HepG2 (cell line): ENCODE results near the gene ABTB2. TPM values are rescaled to one million over a fixed set of nuclear protein-coding genes. Genes with fewer than 3 reads are reported as not detected.

Experiments
- ATAC-seq: fragments of 200-7000 bp; cut with Tn5 transposase; 3 replicates; pipeline ENCODE4 v1.9.1; 2020; ENCODE audit warnings: mild to moderate bottlenecking, moderate library complexity
- BruUV-seq: library from RNA; stranded (reverse); fragments of 400-500 nt; replicated peaks from 2 replicates; lab custom pipeline; 2021; lab: Mats Ljungman, UMichigan
- CTCF ChIA-PET: fragments of 300-600 bp; formaldehyde crosslinking; extraction: SDS; loops from one replicate; lab custom pipeline; 2021; ENCODE audit warnings: low total read pairs, inconsistent platforms, low intra/inter-chr PET ratio; lab: Yijun Ruan, JAX
- POLR2A ChIA-PET: fragments of 350-600 bp; sonication (Branson Sonifier 250); formaldehyde crosslinking; loops from one replicate; lab custom pipeline; 2020; ENCODE audit warnings: antibody characterized with exemption, inconsistent platforms; lab: Yijun Ruan, JAX
- DNase-seq: peaks from one replicate; pipeline ENCODE4 v3.0.0-alpha.2; 2015; ENCODE audit warnings: low spot score
- FAIRE-seq: peaks from 3 replicates; lab custom pipeline; 2011; peaks lifted over from hg19 to GRCh38; lab: Jason Lieb, UNC
- H2AFZ ChIP-seq: one replicate; pipeline ENCODE4 v1.6.1; 2011; ENCODE audit warnings: low read length, inconsistent platforms
- H3K27ac ChIP-seq: fragments of 300-600 bp; 3 replicates; pipeline ENCODE4 v1.8.0; 2011; ENCODE audit warnings: mixed run types, mild to moderate bottlenecking, mixed read lengths, low read length, inconsistent platforms; ENCODE audit not compliant: insufficient read depth; ENCODE audit errors: extremely low read length
- H3K27me3 ChIP-seq, 2 experiments: fragments of 200-600 bp in 1 of 2; 2 replicates in 1 of 2; 3 replicates in 1 of 2; pipeline versions ENCODE4 v1.6.0 to v1.8.0; 2011; ENCODE audit warnings: low read length in 2 of 2, mild to moderate bottlenecking in 2 of 2, moderate library complexity in 2 of 2, inconsistent platforms in 1 of 2; ENCODE audit not compliant: insufficient read depth in 2 of 2, control insufficient read depth in 1 of 2
- H3K36me3 ChIP-seq, 2 experiments: fragments of 200-600 bp in 1 of 2; replicated peaks in 1 of 2; 2 replicates in 1 of 2; 3 replicates in 1 of 2; pipeline versions ENCODE4 v1.5.1 to v1.8.0; 2011; ENCODE audit warnings: low read length in 2 of 2, inconsistent platforms in 1 of 2; ENCODE audit not compliant: insufficient read depth in 2 of 2, control insufficient read depth in 1 of 2
- H3K4me1 ChIP-seq: 2 replicates; pipeline ENCODE4 v1.5.1; 2012; ENCODE audit warnings: low read length, inconsistent platforms; ENCODE audit not compliant: insufficient read depth
- H3K4me2 ChIP-seq: 2 replicates; pipeline ENCODE4 v1.6.0; 2011; ENCODE audit warnings: low read depth, low read length, inconsistent platforms
- H3K4me3 ChIP-seq, 3 experiments: fragments of 200-600 bp in 1 of 3; sonication (generic), shearing (Covaris generic) in 1 of 3; replicated peaks in 1 of 3; 2 replicates each; pipeline ENCODE4 v1.5.1; 2011 to 2016; ENCODE audit warnings: low read length in 3 of 3, inconsistent platforms in 2 of 3, low read depth in 2 of 3, mild to moderate bottlenecking in 2 of 3, control low read depth in 1 of 3, mixed read lengths in 1 of 3; ENCODE audit not compliant: insufficient read depth in 1 of 3
- H3K79me2 ChIP-seq: one replicate; pipeline ENCODE4 v1.6.1; 2011; ENCODE audit warnings: low read length, inconsistent platforms; ENCODE audit not compliant: insufficient read depth
- H3K9ac ChIP-seq: 2 replicates; pipeline ENCODE4 v1.6.0; 2011; ENCODE audit warnings: mild to moderate bottlenecking, low read depth, low read length, inconsistent platforms; ENCODE audit not compliant: insufficient read depth
- H3K9me3 ChIP-seq: 2 replicates; pipeline ENCODE4 v1.5.1; 2012; ENCODE audit warnings: mild to moderate bottlenecking, low read length
- H4K20me1 ChIP-seq: 2 replicates; pipeline ENCODE4 v1.6.0; 2011; ENCODE audit warnings: inconsistent platforms, mild to moderate bottlenecking, low read length, moderate library complexity; ENCODE audit not compliant: insufficient read depth
- CREB1 ChIP-seq, 2 experiments: fragments of 450-650 bp in 1 of 2; IDR thresholded peaks; 2 replicates each; pipeline ENCODE4 v1.6.1; 2016 to 2017; ENCODE audit warnings: control low read depth in 1 of 2, mild to moderate bottlenecking in 1 of 2, missing compliant biosample characterization in 1 of 2, missing genetic modification characterization in 1 of 2
- RARA ChIP-seq: IDR thresholded peaks from 2 replicates; pipeline ENCODE4 v1.6.1; 2016; ENCODE audit warnings: missing genetic modification reagents, missing compliant biosample characterization
- ZNF782 ChIP-seq: sonication (generic); formaldehyde crosslinking; IDR thresholded peaks from 2 replicates; pipeline ENCODE4 v1.4.0; 2020; ENCODE audit warnings: missing genetic modification reagents, mild to moderate bottlenecking, borderline replicate concordance
- ZSCAN21 ChIP-seq: sonication (generic); formaldehyde crosslinking; IDR thresholded peaks from 2 replicates; pipeline ENCODE4 v1.8.0; 2022; ENCODE audit warnings: mild to moderate bottlenecking, missing genetic modification reagents, moderate library complexity, borderline replicate concordance
- WGBS: methylation state at CpG from one replicate; pipeline ENCODE4 v1.1.6; 2017; ENCODE audit warnings: low lambda C conversion rate; 5-methylcytosine and 5-hydroxymethylcytosine counted together
- in situ Hi-C: cut with HindIII; loops from 2 replicates; pipeline ENCODE4 v1.10.0; 2017; ENCODE audit warnings: low pct_unique_long_range_greater_than_20kb; ENCODE audit not compliant: extremely low pct_ligation_motif_present
- intact Hi-C: fragments of 100-400 bp; cut with micrococcal nuclease; formaldehyde crosslinking; loops from one replicate; pipeline ENCODE4 v1.10.0; 2022; ENCODE audit not compliant: unreplicated experiment
- polyA plus RNA-seq, 8 experiments: library from polyadenylated mRNA; depleted of rRNA in 3 of 8; stranded (reverse) in 7 of 8; unstranded in 1 of 8; fragments of >200 nt; fragmentation: Illumina TruSeq in 4 of 8; extraction: Trizol in 4 of 8; gene quantifications; 2 replicates each; pipeline versions ENCODE4 v1.2.1 to v1.2.3, GENCODE V29; 2011 to 2016; ENCODE audit warnings: low read depth in 4 of 8, missing spikeins in 1 of 8, mixed read lengths in 1 of 8; ENCODE audit not compliant: insufficient read depth in 1 of 8
- total RNA-seq, 5 experiments: library from RNA; depleted of rRNA; stranded (reverse); fragments of >200 nt; fragmentation: Illumina TruSeq; extraction: Trizol; gene quantifications; 2 replicates each; pipeline ENCODE4 v1.2.3, GENCODE V29; 2016; ENCODE audit warnings: low read depth in 1 of 5

The ABTB2 gene
- total and polyA plus RNA-seq, 2 of the 13 experiments (the other 11 are each of a cell fraction or from before 2014, with no cell fraction given) = 5.1 to 15.4 TPM

GRCh38 chr11:34205326-34206035 lies 152.3 kb downstream of the ABTB2 start:
- Histone ChIP-seq H3K4me3 (no peak overlapping the region), H2AFZ (no peak overlapping the region), H3K36me3 (peaks cover 3 to 19% of the 10 kb centered on the region in 2 experiments; a peak in 4 of 5 replicates), H3K4me2 (peak overlapping the region; percentile 36; the same call in 1 of the 2 replicates), H3K79me2 (peaks cover 11% of the 10 kb centered on the region), H3K27ac (peak overlapping the region; percentile 45), H3K27me3 (no peaks in the 10 kb centered on the region), H3K4me1 (peaks cover 75% of the 10 kb centered on the region), H4K20me1 (no peaks in the 10 kb centered on the region), H3K9ac (no peak overlapping the region), H3K9me3 (no peaks in the 10 kb centered on the region)
- 67% methylated on average over 4 of the region's 4 CpGs for WGBS
- ChIA-PET POLR2A (interaction anchor here (1.9 kb wide), 1 partner anchor 152 kb away, joined by 8 read pairs; the partner anchor contains the start of gene ABTB2), CTCF (no interaction called here)
- ATAC-seq (no peak), FAIRE-seq (no peak), DNase-seq (no peak)
- intact Hi-C loops = loop anchor here (1.0 kb wide), 1 partner anchor 154 kb away; no protein-coding TSS in a partner anchor
- 0 out of 2 replicates have a peak, but pooled peaks have one; percentile 6 for TF ChIP-seq ZSCAN21
- TF ChIP-seq CREB1 (IDR thresholded peaks at IDR 0.05) = no peak
- TF ChIP-seq CREB1 (CRISPR knock-in tag; IDR thresholded peaks at IDR 0.05) = 0 out of 2 replicates have a peak, but pooled peaks have one; percentile 20
- 0 out of 2 replicates have a peak, but pooled peaks have one; percentile 10 for TF ChIP-seq RARA (CRISPR knock-in tag)
- TF ChIP-seq ZNF782 (CRISPR knock-in tag) = no peak
- BruUV-seq = no TSS peak
- in situ Hi-C loops = no loop called here
